GM19240 (cell line): ENCODE data around the gene DHRS3.
A peak's percentile ranks its signal among the peaks of the same experiment; 100 is the strongest.
"Not testable (repeated sequence)": the region's sequence is repeated elsewhere in the genome, so short reads cannot be mapped to it uniquely, and the experiment has no call there.

Experiments
- DNase-seq: peaks from one replicate; pipeline ENCODE4 v3.0.0; 2011; ENCODE audit warnings: low spot score; ENCODE audit not compliant: insufficient read length

The DHRS3 gene, protein sequence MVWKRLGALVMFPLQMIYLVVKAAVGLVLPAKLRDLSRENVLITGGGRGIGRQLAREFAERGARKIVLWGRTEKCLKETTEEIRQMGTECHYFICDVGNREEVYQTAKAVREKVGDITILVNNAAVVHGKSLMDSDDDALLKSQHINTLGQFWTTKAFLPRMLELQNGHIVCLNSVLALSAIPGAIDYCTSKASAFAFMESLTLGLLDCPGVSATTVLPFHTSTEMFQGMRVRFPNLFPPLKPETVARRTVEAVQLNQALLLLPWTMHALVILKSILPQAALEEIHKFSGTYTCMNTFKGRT

GRCh38 chr1:12617901-12618660, at the start of gene DHRS3:
Gene DHRS3, minus strand, starts transcription at chr1:12618210. Its CDS starts 862 bp downstream, at chr1:12617348.
- DNase-seq, result no peak

DNA sequence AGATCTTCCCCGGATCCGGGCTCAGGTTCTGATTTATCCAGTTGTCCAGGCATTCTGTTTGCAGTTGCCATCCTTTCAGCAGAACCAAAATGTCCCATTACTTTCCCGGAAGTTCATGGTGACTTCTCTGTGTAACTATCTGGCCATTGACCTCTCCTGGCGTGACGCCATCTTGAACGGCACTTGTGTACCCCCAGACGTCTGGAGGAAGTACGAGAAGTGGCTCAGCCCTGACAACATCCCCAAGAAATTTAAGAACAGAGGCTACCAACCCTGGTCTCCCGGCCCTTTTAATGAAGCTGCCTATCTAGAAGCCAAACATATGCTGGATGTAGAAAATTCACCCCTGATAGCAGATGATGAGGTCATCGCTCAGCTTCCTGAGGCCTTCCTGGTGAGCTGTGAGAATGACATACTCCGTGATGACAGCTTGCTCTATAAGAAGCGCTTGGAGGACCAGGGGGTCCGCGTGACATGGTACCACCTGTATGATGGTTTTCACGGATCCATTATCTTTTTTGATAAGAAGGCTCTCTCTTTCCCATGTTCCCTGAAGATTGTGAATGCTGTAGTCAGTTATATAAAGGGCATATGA, 48.2 kb upstream of the DHRS3 start:
- DNase-seq, result no peak

- no peak for DNase-seq
Observed at GRCh38 chr1:12665511-12665910, 47.5 kb upstream of the DHRS3 start.

- no peak for DNase-seq
Observed at GRCh38 chr1:12662556-12662955, 44.5 kb upstream of the DHRS3 start.

DNA sequence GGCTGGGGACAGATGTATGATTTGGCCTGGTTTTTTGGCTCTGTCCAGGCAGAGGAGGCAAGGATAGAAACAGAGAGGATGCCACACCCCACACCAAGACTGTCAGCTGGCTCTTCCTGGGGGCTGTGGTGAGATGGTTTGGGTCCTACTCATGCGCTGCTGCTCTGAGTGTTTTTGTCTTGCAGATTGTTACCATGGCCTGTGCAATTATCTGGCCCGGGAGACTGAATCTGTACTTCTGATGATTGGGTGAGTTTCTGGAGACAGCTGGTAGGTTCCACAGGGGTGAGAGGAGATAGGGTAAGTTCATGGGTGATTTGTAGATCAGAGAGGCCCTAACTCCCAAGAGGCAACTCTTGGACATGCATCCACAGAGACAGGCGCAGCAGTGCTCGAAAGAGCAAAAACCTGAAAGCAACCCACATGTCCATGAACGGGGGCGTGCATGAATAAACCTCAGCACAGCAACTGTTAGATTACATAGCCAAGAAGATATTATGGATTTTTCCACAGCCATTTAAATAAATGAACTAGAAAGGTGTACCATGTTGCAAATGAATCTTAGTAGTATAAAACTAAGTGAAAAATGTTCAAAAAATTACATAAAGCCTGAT, 43.7 kb upstream of the DHRS3 start:
- no peak for DNase-seq

DNA sequence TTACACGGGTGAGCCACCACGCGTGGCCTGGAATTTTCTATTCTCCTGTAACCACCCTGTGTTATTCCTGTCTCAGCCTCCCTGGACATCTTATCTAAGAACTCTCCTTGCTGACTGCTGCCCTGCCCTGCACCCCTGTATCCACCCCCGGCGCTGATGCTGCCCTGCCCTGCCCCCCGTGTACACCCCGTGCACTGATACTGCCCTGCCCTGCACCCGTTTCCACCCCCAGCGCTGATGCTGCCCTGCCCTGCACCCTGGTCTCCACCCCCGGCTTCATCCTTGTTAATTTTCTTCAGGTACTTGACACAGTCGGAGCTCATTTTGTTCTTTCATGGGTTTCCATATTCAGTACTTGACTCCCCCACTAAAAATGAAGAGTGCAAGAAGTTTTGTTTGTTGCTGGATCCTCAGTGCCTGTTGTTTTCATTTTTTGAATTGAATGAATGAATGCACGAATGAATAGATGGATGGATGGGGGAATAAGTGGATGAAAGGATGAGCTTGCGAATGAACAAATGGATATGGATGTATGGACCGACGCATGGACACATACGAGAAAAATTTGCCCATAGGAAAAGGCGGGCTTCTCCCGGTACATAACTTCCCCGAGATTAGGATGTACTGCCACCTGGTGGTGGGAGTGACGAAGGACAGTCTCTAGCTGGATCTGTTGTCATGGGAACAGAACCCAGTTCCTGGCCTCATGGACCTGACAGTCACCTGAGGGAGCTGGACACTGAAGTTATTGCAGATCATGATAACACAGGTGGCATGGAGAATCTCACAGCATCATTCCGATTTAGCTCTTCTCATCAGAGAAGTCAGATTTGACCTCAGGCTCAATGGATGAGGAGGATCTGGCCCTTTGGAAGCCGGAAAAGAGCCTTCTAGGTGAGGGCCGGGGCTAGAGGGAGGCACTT, 40.8 kb upstream of the DHRS3 start:
- DNase-seq, result peak; percentile 83

- not testable (repeated sequence) for DNase-seq
Observed at GRCh38 chr1:12657885-12658512, 40.0 kb upstream of the DHRS3 start.

DNA sequence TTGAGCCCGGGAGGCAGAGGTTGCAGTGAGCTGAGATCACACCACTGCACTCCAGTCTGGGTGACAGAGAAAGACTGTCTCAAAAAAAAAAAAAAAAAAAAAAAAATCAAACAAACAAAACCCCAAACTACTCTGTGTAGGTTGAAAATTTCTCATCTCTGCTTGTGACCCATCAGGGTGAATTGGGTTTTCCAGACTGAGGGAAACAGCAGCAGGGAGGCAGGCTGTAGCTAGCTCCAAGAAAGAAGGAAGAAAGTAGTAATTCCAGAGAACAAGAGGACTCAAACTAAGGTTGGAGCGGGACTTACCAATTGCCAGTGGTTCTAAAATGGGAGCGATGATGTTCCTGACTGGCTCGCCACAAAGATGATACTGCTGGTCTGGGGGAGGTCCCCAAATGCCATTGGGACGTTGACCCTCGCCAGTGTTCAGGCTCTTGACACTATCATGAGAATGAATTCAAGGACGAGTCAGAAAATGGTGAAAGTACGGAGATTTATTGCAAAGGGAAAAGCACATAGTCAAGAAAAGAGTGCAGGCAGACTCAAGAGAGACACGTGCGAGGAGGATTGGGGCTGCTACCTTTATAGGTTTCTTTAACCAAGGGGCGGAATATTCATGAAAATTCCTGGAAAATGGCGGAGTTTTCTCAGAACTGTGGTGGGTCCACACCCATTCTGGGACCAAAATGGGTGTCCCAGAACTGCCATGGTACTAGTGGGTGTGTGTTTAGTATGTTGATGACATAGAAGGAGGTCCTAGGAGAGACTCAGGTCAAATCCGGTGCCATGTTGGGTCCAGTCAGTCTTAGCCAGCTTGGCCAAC, 39.3 kb upstream of the DHRS3 start:
- no peak for DNase-seq

DNA sequence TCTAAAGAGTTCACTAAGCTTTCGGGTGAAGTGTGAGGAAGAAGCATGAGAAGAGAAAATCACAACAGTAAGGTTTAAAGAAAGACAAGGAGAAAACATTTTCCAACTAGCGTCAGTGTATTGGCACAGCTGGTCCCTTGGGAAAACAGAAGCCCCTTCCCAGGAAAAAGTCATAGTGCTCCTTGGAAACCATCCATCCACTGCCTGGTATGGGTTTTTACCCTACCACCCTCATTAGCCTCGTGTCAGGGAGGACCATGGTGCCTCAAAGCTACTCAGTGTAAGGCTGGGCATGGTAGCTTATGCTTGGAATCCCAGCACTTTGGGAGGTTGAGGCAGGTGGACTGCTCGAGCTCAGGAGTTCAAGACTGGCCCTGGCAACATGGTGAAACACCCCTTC, 38.6 kb upstream of the DHRS3 start:
- no peak for DNase-seq

DNA sequence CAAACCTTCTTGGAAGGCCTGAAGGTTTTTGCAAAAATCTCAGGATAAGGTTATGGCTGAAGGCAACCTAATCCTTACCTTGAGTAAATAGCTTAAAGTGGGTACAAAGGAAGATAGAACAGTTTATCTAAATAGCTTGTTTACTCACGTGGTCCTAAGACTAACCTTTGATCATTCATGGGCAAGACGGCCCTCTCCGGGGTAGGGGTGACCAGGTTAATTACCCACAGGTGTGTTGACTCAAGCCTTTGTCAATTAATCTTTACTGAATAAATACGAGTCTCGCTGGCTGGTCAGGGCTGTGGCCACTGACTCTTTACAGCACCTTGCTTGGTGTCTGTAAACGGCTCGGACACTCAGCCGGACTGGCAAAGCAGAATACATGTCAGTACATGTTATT, 36.6 kb upstream of the DHRS3 start:
- no peak for DNase-seq

DNA sequence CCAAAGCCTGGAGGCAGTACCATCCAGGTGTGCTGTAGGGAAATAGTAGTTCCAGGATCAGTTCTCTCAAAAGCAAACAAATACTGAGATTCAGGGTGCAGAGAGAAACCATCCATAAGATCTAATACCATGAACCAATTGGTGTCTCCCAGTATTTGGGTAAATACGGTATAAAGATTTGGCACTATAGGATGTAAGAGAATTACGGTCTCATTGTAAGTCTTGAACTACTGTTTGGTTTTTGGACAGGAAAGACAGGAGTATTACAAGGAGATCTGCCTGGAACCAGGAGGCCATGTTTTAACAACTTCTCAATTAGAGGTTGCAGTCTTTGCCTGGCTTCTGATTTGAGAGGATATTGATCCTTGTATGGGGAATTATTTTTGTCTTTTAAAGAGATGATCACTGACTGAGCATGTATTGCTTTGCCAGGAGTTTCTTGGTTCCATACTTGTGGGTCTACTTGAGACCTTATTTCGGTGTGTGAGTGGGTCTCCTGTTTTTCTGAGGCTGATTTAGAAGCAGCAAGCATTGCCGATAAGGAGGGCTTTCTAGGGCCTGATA, 36.1 kb upstream of the DHRS3 start:
- DNase-seq, result no peak

GRCh38 chr1:12649971-12650421, 32.0 kb upstream of the DHRS3 start:
- no peak for DNase-seq

GRCh38 chr1:12648741-12649140, 30.7 kb upstream of the DHRS3 start:
- DNase-seq, result no peak

GRCh38 chr1:12645401-12645800, 27.4 kb upstream of the DHRS3 start:
- DNase-seq, result not testable (repeated sequence)

GRCh38 chr1:12644829-12645228, 26.8 kb upstream of the DHRS3 start:
- DNase-seq, result no peak

DNA sequence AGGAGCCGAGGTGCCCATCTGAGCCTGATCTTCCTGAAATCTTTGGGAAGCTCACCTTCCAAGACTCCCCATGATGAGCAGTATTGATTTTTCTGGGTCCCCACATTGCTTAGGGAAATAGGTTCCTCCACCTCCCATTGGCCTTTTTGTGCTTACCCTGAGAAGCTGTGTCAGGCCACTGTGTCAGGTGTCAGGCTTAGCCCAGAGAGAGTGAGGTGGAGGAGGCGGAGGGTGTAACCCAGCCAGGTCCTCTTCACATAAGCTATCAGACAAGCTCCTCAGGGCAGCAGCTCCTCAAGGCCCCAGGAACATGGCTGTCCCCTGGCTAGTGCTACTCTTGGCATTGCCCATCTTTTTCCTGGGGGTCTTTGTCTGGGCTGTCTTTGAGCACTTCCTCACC, 26.2 kb upstream of the DHRS3 start:
- DNase-seq, result no peak

DNA sequence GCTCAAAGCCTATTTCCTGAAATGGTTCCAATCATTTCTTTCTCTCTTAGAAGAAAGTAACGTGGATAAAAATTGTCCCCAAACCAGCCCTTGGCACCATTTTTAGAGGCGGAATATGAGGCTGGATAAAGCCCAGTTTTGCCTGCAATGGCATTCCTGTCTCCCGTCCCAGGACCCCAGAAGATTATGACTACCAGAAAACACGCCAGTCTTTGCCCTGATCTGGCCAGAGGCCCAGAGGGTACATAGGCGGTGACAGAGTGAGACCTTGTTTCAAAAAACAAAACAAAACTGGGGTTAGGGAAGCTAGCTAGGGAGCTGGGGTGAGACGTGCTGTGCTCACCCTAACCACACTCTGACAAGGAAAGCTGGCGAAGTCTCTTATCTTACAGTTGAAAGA, 25.8 kb upstream of the DHRS3 start, which contains the start of gene AADACL4:
TSS of gene AADACL4 (plus strand) at position 301 of the 400 bp plus-strand sequence. CDS start 462 bp downstream, outside the sequence.
- DNase-seq, result no peak

DNA sequence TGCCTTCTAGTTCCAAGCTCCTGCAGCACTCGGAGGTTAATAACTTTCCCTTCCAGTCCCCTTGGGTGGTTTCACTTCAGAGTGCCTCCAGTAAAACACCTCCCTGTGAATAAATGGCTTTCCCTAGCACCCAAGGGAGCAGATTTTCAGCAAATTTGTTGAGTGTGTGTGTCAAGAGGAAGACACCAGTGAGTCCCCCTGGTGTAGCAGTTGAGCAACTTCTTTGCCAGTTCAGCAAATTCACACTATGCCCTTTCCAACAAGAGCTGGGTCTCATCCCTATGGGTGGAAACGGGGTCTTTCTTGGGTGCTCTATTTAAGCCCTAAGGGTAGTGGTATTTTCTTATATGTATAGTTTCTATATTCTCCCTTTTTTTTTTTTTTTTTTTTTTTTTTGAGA, 25.1 kb upstream of the DHRS3 start:
- no peak for DNase-seq

- DNase-seq, result no peak
Observed at GRCh38 chr1:12640958-12641272, 22.9 kb upstream of the DHRS3 start.
